GM19193 (cell line): ENCODE measurements around the gene PPP4R3B.

Source experiments
- POLR2A ChIP-seq: IDR thresholded peaks from 4 replicates; pipeline ENCODE4 v1.6.1; 2011; ENCODE audit not compliant: insufficient read depth, insufficient read length; ENCODE audit errors: extremely low read depth

PPP4R3B gene

DNA sequence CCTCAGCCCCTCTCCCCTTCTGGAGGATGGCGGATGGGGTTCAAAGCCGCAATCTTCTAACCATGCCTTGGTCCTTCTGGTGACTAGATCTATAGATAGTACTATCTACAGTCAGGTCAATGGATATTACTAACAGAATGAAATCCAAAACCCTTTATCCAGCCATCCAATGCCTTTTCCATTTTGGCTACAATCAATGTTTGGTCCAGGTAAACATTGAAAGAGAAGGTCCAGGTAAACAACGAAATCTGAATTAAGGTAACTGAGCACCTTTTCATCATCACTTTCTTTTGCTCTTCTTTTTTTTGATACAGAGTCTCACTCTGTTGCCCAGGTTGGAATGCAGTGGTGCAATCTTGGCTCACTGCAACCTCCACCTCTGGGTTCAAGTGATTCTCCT lies 9.7 kb downstream of the PPP4R3B start:
- TF ChIP-seq POLR2A = no peak

DNA sequence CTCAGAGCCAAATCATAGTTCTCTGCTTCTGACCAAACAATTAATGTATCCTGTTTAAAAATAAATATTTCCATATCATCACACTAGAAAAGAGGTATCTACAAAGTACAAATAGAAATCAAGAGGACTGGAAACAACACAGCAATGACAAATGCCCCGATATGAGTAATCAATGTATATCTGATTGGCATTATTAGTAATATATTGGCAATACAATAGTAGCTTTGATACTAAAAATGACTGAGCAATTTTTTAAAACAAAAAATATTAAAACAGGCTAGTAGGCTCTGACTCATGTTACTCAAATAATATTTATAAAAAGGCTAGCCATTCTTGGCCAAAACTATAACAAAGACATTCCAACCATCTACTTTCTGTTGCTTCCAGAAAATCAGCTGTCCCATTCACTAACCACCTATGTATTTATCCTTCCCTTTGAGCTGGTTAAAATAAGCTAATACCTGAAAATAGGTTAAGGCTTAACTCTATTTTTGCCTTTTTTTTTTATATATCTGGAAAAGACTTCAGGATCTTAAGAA lies 13.3 kb downstream of the PPP4R3B start:
- TF ChIP-seq POLR2A = no peak

DNA sequence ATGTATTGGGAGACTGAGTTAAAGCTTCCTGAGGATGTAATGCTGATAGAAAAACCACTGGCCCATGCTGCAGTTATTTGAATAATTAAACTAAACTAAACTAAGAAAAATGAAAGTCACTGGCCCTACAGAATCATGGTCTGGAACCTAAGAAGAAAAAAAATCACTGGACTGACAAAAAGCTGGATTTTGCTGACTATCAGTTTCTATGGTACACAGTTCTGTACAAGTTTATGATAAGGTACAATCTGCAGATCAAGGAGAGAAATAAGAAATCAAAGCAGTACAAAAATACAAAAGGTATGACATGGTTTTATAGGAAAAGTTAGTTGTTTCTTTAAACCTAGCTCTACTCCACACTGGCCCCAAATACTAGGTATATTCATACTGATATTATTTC lies 15.6 kb downstream of the PPP4R3B start:
- TF ChIP-seq POLR2A = no peak

DNA sequence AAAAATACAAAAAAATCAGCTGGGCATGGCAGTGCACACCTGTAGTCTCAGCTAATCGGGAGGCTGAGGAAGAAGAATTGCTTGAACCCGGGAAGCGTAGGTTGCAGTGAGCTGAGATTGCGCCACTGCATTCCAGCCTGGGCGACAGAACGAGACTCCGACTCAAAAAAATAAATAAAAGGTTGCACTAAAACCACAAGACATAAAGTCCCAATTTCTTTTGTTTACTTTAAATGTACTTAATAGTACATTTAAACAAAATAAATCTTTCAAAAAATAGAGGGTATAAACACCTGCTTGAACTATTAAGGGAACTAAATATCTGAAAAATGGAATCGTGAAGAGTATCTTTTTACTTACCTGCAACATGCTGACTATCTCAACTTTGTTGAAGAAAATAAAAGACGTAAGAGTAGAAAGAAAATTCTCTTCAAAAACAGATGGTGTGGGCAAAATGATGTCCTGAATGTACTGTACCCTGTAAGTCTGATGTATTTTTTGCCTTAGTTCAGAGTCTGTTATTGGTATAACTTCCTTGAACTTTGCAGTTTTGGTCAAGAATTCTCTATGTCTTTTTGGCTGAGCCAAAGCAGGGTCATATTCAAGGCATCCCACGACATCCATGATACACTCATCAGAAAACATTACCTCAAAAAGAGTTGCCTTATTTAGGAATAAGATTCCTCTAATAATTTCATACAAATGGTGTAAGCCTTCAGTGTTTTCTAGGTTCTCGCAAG lies 19.2 kb downstream of the PPP4R3B start:
- TF ChIP-seq POLR2A = no peak

DNA sequence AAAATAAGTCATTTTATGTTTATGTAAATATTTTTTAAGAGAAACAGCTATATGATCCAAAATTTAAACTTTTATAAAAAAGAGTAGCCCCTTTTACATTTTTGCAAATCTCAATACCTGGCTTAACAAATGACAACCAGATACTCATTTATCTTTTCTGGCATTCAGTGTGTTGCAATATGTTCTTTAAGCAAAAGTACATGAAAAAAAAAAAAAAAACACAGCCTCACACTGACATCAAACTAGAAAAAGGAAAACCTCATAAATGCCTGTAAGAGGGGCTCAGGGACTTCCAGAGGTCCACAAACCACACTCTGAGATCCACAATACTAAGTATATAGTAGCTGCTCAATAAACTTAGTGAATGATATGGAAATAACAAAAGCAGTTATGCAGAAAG lies 21.9 kb downstream of the PPP4R3B start:
- no peak for TF ChIP-seq POLR2A

DNA sequence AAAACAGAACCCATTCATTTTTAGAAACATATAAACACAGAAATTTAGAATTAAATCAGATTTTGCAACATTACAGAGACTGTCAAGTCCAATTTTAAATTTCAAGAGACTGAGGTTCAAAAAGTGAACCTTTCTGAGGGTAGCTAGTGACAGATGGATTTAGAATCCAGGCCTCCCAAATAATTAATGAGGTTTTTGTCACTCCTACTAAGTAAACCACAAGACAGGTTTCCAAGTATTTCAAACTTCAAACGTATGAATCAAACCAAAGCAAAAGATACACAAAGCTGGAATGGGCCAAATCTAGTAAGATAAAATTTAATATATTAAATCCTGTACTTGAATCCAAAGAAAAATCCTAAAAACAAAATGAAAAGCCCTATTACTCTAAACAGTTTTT lies 25.3 kb downstream of the PPP4R3B start:
- no peak for TF ChIP-seq POLR2A

DNA sequence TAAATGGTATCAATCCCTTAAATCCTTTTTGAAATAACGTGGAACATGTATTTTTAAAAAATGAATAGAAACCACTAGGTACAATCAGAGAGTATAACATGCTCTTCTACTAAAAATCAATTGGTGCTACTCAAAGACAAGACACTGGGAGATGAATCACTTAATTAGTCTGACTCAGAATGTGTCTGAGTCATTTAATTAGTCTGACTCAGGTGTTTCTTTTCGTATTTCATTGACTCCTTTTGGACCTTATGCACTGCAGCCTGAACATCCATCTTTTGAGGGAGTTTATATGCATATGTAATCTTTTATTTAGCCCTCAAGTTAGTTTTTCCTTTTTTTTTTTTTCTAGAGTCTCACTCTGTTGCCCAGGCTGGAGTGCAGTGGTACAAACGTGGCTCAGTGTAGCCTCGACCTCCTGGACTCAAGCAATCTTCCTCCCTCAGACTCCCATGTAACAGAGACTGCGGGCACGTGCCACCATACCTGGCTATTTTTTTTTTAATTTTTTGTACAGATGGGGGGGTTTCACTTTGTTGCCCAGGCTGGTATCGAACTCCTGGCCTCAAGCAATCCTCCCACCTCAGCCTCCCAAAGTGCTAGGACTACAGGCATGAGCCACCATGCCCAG lies 26.5 kb downstream of the PPP4R3B start:
- no peak for TF ChIP-seq POLR2A

DNA sequence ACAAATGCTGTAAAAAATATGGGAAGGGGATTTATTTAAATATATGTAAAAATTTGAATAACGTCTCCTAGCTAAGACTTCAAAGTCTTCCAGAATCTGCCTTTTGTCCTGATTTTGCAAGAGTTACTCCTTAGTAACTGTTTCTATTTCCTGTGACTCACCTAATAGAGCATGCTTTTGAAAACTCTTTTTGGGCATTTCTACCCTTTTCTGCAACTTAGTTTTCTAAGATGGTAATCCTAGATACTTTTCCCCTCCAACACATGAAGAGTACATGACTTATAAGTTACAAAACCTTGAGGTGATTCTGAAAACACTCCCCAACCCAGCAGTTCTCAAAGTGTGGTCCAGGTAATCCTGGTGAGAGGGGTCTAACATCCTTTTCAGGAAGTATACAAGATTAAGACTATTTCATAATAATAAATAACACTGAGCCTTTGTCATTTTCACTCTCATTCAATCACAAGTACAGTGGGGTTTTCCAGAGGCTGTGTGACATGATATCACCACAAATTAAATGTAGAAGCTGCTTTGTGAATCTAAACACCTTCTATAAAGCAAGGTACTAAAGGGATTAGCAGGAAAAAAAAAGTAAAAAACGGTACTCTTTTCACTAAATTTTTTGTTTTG lies 31.9 kb downstream of the PPP4R3B start:
- TF ChIP-seq POLR2A = no peak

DNA sequence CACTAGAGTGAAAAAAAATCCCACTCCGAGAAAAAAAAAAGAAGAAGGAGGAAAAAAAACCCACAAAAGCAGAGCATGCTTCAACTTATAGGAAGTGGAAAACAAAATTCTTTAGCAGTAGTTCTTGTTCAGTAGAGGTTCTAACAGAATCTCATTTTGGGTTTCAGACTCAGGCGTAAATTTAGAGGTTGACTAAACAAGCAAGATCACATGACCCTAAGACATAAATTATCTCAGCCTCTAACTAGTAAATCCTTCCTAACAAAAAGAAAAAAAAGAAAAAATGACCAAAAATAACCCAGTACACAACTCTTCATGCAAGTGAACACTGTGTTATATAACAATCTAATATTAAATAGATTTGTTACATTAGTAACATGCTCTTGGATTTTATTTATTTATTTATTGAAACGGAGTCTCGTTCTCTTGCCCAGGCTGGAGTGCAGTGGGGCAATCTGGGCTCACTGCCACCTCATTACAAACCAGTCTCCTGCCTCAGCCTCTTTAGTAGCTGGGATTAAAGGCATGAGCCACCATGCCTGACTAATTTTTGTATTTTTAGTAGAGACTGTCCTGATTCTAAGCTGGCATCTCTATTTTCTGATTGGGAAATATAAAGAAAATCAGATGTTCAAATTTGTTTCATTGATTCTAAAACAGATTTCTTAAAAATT lies 35.4 kb downstream of the PPP4R3B start:
- TF ChIP-seq POLR2A = no peak

DNA sequence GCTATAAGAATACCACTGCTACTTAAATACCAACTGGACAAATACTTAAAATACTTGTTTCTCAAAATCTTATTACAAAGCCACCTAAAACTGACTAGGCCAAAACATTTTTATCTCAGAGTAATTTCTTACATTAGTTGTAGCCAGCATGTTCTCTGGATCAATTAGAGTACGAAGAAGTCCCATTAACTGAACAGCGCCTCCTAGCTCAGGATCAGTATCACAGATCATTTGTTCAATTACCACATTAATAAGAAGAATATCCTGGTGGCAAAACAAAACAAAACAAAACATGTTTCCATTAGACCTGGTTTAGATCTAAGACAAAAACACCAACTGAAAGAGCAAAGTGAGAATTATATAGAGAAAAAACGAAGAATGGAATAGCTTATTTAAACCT lies 36.0 kb downstream of the PPP4R3B start:
- no peak for TF ChIP-seq POLR2A

DNA sequence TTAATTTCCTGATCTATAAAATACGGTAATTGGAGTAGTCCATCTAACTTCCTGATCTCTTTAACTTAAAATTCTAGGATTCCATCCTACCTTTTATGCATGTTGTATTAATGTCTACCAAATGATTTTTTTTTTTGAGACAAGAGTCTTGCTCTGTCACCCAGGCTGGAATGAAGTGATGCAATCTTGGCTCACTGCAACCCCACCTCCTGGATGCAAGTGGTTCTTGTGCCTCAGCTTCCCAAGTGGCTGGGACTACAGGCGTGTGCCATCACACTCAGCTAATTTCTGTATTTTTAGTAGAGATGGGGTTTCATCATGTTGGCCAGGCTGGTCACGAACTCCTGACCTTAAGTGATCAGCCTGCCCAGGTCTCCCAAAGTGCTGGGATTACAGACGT lies 50.1 kb downstream of the PPP4R3B start:
- TF ChIP-seq POLR2A = no peak

DNA sequence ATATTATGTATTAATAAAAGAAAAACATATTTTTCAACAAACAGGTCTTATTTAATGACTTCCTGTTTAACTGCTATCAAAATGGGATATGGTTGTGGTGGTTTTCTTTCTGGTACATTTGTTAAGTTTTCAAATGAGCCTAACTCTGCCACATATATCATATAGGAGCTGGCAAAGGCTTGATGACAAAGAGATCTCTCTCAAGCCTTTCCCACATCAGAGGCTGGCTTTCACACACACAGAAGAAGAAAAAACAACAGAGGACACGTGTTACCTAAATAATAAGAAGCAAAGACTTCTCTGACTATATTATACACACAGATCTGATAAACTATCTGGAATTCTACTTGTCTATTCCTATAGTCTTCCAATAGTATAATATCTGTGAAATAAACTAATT lies 51.8 kb downstream of the PPP4R3B start:
- TF ChIP-seq POLR2A = no peak

DNA sequence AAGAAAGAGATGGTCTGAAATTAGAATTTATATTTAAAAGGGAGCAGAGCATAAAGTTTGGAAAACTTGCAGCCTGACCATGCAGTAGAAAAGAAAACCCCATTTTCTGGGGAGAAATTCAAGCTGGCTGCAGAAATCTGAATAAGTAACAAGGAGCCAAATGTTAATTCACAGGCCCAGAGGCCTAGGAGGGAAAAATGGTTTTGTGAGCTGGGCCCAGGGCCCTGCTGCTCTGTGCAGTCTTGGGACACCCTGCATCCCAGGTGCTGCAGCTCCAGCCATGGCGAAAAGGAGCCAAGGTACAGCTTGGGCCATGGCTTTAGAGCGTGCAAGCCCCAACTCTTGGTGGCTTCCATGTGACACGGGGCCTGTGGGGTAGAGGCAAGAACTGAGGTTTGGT lies 56.6 kb downstream of the PPP4R3B start:
- TF ChIP-seq POLR2A = no peak

DNA sequence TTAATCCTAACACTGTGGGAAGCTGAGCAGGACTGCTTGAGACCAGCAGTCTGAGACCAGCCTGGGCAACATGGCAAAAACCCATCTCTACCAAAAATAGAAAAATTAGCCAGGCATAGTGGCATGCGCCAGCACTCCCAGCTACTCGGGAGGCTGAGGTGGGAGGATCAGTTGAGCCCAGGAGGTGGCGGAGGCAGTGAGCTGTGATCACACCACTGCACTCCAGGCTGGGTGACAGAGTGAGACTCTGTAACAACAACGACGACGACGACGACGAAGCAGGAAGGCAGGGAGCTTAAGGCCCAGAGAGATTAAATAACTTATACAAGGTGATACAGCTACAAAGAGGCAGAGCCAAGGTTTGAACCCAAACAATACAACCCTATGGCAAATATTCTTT lies 60.6 kb downstream of the PPP4R3B start:
- TF ChIP-seq POLR2A = no peak

DNA sequence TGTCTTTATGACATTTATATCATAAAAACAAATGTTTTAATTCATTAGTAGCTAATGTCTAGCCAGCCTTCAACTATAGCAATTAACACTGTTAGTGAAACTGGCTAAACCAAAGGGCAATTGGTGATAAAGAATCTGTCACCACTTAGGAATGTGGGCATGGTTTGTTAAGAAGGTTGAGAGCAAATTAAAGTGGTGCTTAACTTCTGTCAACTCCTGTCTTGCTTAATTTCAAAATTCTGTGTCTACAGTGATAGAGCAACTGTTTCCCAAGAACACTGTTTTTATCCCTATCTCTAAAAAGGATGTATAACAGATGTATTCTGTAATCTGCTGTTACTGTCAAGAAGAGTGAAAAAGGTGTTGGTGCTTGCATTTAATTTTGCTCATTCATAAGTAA lies 61.4 kb downstream of the PPP4R3B start:
- TF ChIP-seq POLR2A = no peak
